Glomerular visceral epithelial cell (primary cell): Measurements from ENCODE around the gene NFKBIE.

Experiments used
- DNase-seq: peaks from one replicate; pipeline ENCODE4 v3.0.0-alpha.2; 2016; ENCODE audit errors: extremely low spot score

NFKBIE gene

GRCh38 chr6:44272999-44273566 is 7.7 kb upstream of the NFKBIE start:
- DNase-seq: no peak

- no peak for DNase-seq
Observed at GRCh38 chr6:44272529-44272928, 7.2 kb upstream of the NFKBIE start.

- DNase-seq: no peak
Observed at GRCh38 chr6:44271914-44272313, 6.6 kb upstream of the NFKBIE start.

- no peak for DNase-seq
Observed at GRCh38 chr6:44271406-44271723, 6.0 kb upstream of the NFKBIE start.

GRCh38 chr6:44270526-44271405 is 5.4 kb upstream of the NFKBIE start:
- no peak for DNase-seq

- DNase-seq: no peak
Observed at GRCh38 chr6:44269921-44270525, 4.7 kb upstream of the NFKBIE start, which contains the start of gene TMEM151B. TSS of gene TMEM151B (plus strand) at chr6:44270450. CDS start at chr6:44270743, 293 bp downstream.

GRCh38 chr6:44269178-44269920 is 4.0 kb upstream of the NFKBIE start:
- DNase-seq: no peak

GRCh38 chr6:44268095-44268628 is 2.8 kb upstream of the NFKBIE start:
- peak; percentile 59 for DNase-seq

- DNase-seq: no peak
Observed at GRCh38 chr6:44267252-44267651, 1.9 kb upstream of the NFKBIE start.

- DNase-seq: no peak
Observed at GRCh38 chr6:44266347-44266746, 996 bp upstream of the NFKBIE start.

- no peak for DNase-seq
Observed at GRCh38 chr6:44265722-44266233, 427 bp upstream of the NFKBIE start.

GRCh38 chr6:44264154-44265006 is 971 bp downstream of the NFKBIE start:
- no peak for DNase-seq

GRCh38 chr6:44263354-44264100 is 1.8 kb downstream of the NFKBIE start:
- DNase-seq: peak; percentile 65

GRCh38 chr6:44262467-44263353 is 2.6 kb downstream of the NFKBIE start:
- no peak for DNase-seq

GRCh38 chr6:44261581-44261980 is 3.8 kb downstream of the NFKBIE start:
- no peak for DNase-seq

- no peak for DNase-seq
Observed at GRCh38 chr6:44260451-44261297, 4.7 kb downstream of the NFKBIE start.

- DNase-seq: no peak
Observed at GRCh38 chr6:44260011-44260410, 5.3 kb downstream of the NFKBIE start.

- no peak for DNase-seq
Observed at GRCh38 chr6:44258921-44259320, 6.4 kb downstream of the NFKBIE start.
